ENCODE results near the gene ZNF469.

GRCh38 chr16:88383401-88384221 lies 852 bp downstream of the ZNF469 start:
- TF ChIP-seq CTCF (IDR thresholded peaks at IDR 0.05) (no peak), POLR2A (IDR thresholded peaks at IDR 0.05) (no peak)

All from lower leg skin (tissue), 3 donors.